ENCODE measurements around the gene AKAP13. TPM values are rescaled to one million over a fixed set of nuclear protein-coding genes. Genes with fewer than 3 reads are reported as not detected.
A peak's percentile ranks its signal among the peaks of the same experiment; 100 is the strongest.

Gene AKAP13
- polyA plus RNA-seq, 1 of the 3 experiments (the other 2 are of a cell fraction) = 8.4 TPM

DNA sequence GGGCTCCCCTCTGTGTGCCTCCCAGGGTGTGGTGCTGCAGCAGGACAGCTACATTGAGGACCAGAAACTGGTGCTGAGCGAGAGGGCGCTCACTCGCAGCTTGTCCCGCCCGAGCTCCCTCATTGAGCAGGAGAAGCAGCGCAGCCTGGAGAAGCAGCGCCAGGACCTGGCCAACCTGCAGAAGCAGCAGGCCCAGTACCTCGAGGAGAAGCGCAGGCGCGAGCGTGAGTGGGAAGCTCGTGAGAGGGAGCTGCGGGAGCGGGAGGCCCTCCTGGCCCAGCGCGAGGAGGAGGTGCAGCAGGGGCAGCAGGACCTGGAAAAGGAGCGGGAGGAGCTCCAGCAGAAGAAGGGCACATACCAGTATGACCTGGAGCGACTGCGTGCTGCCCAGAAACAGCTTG, 360.6 kb downstream of the AKAP13 start:
- peaks cover 35 to 54% of the 10 kb centered on the region in 2 experiments for H3K36me3 ChIP-seq (replicated peaks in 1 of 2; ENCODE audit: control insufficient read depth in 1 of 2, insufficient read depth in 2 of 2, low read length in 1 of 2)
- 98% methylated on average over 20 of the region's 20 CpGs for WGBS (ENCODE audit: low lambda C conversion rate)
- no peak overlapping the region for H2AFZ ChIP-seq (ENCODE audit: low read depth)
- POLR2A ChIA-PET = no interaction called here
- no peak overlapping the region for H3K27ac ChIP-seq (ENCODE audit: low read depth in 2 of 2, low read length in 1 of 2)
- no peaks in the 10 kb centered on the region for H3K27me3 ChIP-seq (ENCODE audit: insufficient read depth)
- H3K4me1 ChIP-seq (ENCODE audit: control insufficient read depth in 1 of 2, insufficient read depth in 2 of 2, low read depth in 1 of 2, low read length in 1 of 2) = no peaks in the 10 kb centered on the region
- no peak overlapping the region for H3K4me2 ChIP-seq
- H3K9me3 ChIP-seq = no peaks in the 10 kb centered on the region
- no peak overlapping the region for H3K9ac ChIP-seq
- TF ChIP-seq GABPA (IDR thresholded peaks at IDR 0.05; ENCODE audit: low read depth) (no peak), FOXM1 (IDR thresholded peaks at IDR 0.05; ENCODE audit: low read depth) (no peak), FOSL2 (IDR thresholded peaks at IDR 0.05; ENCODE audit: borderline replicate concordance, low read depth) (no peak), TAF1 (IDR thresholded peaks at IDR 0.05; ENCODE audit: borderline replicate concordance, low read depth, low read length) (no peak), POLR2AphosphoS5 (IDR thresholded peaks at IDR 0.05; ENCODE audit: low read depth, low read length) (no peak), SIN3A (IDR thresholded peaks at IDR 0.05; ENCODE audit: borderline replicate concordance, low read depth, low read length) (no peak), YY1 (IDR thresholded peaks at IDR 0.05; ENCODE audit: low read depth) (no peak)
- TF ChIP-seq, protein P1, sequence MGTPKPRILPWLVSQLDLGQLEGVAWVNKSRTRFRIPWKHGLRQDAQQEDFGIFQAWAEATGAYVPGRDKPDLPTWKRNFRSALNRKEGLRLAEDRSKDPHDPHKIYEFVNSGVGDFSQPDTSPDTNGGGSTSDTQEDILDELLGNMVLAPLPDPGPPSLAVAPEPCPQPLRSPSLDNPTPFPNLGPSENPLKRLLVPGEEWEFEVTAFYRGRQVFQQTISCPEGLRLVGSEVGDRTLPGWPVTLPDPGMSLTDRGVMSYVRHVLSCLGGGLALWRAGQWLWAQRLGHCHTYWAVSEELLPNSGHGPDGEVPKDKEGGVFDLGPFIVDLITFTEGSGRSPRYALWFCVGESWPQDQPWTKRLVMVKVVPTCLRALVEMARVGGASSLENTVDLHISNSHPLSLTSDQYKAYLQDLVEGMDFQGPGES (IDR thresholded peaks at IDR 0.05; ENCODE audit: low read depth, low read length) = no peak
- TF ChIP-seq, protein P2, sequence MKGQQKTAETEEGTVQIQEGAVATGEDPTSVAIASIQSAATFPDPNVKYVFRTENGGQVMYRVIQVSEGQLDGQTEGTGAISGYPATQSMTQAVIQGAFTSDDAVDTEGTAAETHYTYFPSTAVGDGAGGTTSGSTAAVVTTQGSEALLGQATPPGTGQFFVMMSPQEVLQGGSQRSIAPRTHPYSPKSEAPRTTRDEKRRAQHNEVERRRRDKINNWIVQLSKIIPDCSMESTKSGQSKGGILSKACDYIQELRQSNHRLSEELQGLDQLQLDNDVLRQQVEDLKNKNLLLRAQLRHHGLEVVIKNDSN (IDR thresholded peaks at IDR 0.05; ENCODE audit: borderline replicate concordance, low read depth) = no peak
- H4K20me1 ChIP-seq (ENCODE audit: insufficient read depth) = no peaks in the 10 kb centered on the region
- peak; percentile 4 for DNase-seq
- CTCF ChIA-PET = interaction anchor here (1.0 to 4.3 kb wide), 5 partner anchors 11 to 444 kb away, joined by 3 to 17 read pairs (median 5); no protein-coding TSS in a partner anchor
- no peaks in the 10 kb centered on the region for H3K79me2 ChIP-seq (ENCODE audit: insufficient read depth)
- no peak overlapping the region for H3K4me3 ChIP-seq (ENCODE audit: low read depth in 2 of 2, low read length in 1 of 2)
- H3F3A ChIP-seq (replicated peaks; ENCODE audit: insufficient read depth) = no peaks in the 10 kb centered on the region
- H3K9me2 ChIP-seq = no peaks in the 10 kb centered on the region

DNA sequence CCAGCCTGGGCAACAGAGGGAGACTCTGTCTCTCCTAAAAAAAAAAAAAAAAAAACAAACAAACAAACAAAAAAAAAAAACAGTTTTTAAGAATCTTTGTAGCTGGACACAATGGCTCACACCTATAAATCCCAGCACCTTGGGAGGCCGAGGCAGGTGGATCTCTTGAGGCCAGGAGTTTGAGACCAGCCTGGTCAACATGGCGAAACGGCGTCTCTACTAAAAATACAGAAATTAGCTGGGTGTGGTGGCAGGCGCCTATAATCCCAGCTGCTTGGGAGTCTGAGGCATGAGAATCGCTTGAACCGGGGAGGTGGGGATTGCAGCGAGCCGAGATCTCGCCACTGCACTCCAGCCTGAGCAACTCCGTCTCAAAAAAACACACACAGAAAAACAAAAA, 361.3 kb downstream of the AKAP13 start:
- CTCF ChIA-PET = interaction anchor here (1.0 to 2.9 kb wide), 5 partner anchors 12 to 446 kb away, joined by 3 to 12 read pairs (median 3); no protein-coding TSS in a partner anchor
- no peak overlapping the region for H3K4me2 ChIP-seq
- TF ChIP-seq, protein P2 (IDR thresholded peaks at IDR 0.05; ENCODE audit: borderline replicate concordance, low read depth) = no peak
- TF ChIP-seq RXRA (IDR thresholded peaks at IDR 0.05; ENCODE audit: borderline replicate concordance, low read depth) (no peak), EP300 (IDR thresholded peaks at IDR 0.05; ENCODE audit: borderline replicate concordance in 1 of 2, low read depth in 1 of 2, low read length in 1 of 2) (no peak), NRF1 (IDR thresholded peaks at IDR 0.05; ENCODE audit: low read depth, low read length) (no peak), SMC3 (IDR thresholded peaks at IDR 0.05; ENCODE audit: low read depth, low read length) (no peak), FOSL2 (IDR thresholded peaks at IDR 0.05; ENCODE audit: borderline replicate concordance, low read depth) (no peak), CHD2 (IDR thresholded peaks at IDR 0.05; ENCODE audit: low read length, partially characterized antibody) (no peak)
- TF ChIP-seq, protein P3, sequence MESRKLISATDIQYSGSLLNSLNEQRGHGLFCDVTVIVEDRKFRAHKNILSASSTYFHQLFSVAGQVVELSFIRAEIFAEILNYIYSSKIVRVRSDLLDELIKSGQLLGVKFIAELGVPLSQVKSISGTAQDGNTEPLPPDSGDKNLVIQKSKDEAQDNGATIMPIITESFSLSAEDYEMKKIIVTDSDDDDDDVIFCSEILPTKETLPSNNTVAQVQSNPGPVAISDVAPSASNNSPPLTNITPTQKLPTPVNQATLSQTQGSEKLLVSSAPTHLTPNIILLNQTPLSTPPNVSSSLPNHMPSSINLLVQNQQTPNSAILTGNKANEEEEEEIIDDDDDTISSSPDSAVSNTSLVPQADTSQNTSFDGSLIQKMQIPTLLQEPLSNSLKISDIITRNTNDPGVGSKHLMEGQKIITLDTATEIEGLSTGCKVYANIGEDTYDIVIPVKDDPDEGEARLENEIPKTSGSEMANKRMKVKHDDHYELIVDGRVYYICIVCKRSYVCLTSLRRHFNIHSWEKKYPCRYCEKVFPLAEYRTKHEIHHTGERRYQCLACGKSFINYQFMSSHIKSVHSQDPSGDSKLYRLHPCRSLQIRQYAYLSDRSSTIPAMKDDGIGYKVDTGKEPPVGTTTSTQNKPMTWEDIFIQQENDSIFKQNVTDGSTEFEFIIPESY (IDR thresholded peaks at IDR 0.05; ENCODE audit: borderline replicate concordance, low read depth) = no peak
- TF ChIP-seq, protein P4, sequence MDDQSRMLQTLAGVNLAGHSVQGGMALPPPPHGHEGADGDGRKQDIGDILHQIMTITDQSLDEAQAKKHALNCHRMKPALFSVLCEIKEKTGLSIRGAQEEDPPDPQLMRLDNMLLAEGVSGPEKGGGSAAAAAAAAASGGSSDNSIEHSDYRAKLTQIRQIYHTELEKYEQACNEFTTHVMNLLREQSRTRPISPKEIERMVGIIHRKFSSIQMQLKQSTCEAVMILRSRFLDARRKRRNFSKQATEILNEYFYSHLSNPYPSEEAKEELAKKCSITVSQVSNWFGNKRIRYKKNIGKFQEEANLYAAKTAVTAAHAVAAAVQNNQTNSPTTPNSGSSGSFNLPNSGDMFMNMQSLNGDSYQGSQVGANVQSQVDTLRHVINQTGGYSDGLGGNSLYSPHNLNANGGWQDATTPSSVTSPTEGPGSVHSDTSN (IDR thresholded peaks at IDR 0.05) = no peak
- TF ChIP-seq, protein P1 (IDR thresholded peaks at IDR 0.05; ENCODE audit: low read depth, low read length) = no peak
- TF ChIP-seq, protein P5, sequence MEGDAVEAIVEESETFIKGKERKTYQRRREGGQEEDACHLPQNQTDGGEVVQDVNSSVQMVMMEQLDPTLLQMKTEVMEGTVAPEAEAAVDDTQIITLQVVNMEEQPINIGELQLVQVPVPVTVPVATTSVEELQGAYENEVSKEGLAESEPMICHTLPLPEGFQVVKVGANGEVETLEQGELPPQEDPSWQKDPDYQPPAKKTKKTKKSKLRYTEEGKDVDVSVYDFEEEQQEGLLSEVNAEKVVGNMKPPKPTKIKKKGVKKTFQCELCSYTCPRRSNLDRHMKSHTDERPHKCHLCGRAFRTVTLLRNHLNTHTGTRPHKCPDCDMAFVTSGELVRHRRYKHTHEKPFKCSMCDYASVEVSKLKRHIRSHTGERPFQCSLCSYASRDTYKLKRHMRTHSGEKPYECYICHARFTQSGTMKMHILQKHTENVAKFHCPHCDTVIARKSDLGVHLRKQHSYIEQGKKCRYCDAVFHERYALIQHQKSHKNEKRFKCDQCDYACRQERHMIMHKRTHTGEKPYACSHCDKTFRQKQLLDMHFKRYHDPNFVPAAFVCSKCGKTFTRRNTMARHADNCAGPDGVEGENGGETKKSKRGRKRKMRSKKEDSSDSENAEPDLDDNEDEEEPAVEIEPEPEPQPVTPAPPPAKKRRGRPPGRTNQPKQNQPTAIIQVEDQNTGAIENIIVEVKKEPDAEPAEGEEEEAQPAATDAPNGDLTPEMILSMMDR (IDR thresholded peaks at IDR 0.05) = no peak

More for the DNA sequence above, 361.3 kb downstream of the AKAP13 start:
- POLR2A ChIA-PET = interaction anchor here (0.7 kb wide), 1 partner anchor 8 kb away, joined by 4 read pairs; no protein-coding TSS in a partner anchor
- peaks cover 28 to 57% of the 10 kb centered on the region in 2 experiments for H3K36me3 ChIP-seq (replicated peaks in 1 of 2; ENCODE audit: control insufficient read depth in 1 of 2, insufficient read depth in 2 of 2, low read length in 1 of 2)
- no peaks in the 10 kb centered on the region for H3K4me1 ChIP-seq (ENCODE audit: control insufficient read depth in 1 of 2, insufficient read depth in 2 of 2, low read depth in 1 of 2, low read length in 1 of 2)
- 94% methylated on average over 11 of the region's 11 CpGs for WGBS (ENCODE audit: low lambda C conversion rate)
- H3K9ac ChIP-seq = no peak overlapping the region
- no peaks in the 10 kb centered on the region for H3K9me2 ChIP-seq
- no peaks in the 10 kb centered on the region for H4K20me1 ChIP-seq (ENCODE audit: insufficient read depth)
- no peaks in the 10 kb centered on the region for H3K9me3 ChIP-seq
- no peak overlapping the region for H3K4me3 ChIP-seq (ENCODE audit: low read depth in 2 of 2, low read length in 1 of 2)
- H3K27me3 ChIP-seq (ENCODE audit: insufficient read depth) = no peaks in the 10 kb centered on the region
- no peaks in the 10 kb centered on the region for H3F3A ChIP-seq (replicated peaks; ENCODE audit: insufficient read depth)
- no peak for DNase-seq
- no peaks in the 10 kb centered on the region for H3K79me2 ChIP-seq (ENCODE audit: insufficient read depth)
- H2AFZ ChIP-seq (ENCODE audit: low read depth) = no peak overlapping the region
- H3K27ac ChIP-seq (ENCODE audit: low read depth in 2 of 2, low read length in 1 of 2) = no peak overlapping the region

Measured in SK-N-SH (cell line).